AG20443 (cell line): ENCODE results near the gene CLK3.
"Not testable (repeated sequence)": the region's sequence is repeated elsewhere in the genome, so short reads cannot be mapped to it uniquely, and the experiment has no call there.

Experiments used
- DNase-seq: peaks from one replicate; pipeline ENCODE4 v3.0.0; 2012; ENCODE audit warnings: low spot score, mixed read lengths

Gene CLK3

DNA sequence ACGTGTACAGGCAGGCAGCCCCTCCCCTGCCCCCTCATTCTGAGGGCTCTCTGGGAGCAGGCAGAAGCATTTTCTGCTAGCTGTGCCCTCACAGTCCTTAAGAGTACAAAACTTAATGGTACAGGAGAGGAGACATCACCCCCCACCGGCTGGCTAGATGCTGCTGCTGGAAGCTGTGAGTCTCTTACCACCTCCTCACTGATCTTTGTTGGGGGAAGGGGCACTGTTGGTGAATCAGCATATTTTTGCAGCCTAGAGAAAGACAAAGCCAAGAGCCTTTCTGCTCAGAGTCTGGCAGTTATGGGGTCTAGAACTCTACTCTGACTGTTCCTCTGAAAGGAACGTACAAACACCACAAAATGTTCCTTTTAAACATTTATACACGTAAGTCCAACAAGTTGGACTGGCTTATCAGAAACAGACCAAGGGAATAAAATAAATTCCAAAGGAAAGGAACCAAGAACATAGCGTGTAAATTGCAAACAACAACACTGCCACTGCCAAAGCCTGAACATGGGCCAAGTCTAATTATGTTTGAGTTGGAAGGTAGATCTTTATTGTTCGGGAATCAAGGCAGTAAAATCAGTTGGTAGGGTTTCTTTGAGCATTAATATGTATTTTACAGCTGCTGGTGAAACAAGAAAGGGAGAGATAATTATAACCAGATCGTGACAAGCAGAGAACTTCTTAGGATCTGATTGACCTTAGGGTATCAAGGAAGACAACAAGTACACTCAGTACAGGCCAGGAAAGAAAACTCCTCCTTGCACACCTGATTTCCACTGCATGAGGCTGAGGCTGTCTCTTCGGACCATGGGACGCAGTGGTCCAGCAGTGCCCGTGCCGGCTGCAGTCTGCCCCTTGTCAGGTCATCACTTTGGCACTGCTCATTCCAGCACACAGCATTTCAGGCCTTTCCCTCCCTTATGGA lies 27.4 kb downstream of the CLK3 start:
- DNase-seq: no peak

DNA sequence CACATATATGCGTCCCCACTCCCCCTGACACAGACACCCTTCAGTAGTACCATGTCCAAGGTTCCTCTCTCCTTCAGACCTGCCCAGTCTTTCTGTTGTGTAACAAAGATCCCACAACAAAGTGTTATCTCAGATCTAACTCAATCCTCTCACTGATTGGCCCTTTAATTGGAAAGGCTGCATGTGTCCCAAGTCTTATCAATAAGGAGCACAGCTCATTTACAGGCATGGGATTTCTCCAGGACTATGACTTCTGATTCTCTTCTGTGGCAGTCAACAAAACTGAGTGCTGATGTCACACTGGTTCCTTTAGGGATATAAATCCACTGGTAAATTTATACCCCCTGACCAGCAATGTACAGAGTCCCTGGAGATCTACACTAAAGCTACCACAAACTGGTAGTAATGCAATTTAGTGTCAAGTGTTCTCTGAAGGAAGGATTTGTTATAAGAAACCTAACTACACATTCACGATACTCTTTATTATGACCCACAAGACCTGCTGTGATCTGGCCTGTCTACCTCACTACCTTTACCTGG lies 28.1 kb downstream of the CLK3 start:
- DNase-seq: no peak

DNA sequence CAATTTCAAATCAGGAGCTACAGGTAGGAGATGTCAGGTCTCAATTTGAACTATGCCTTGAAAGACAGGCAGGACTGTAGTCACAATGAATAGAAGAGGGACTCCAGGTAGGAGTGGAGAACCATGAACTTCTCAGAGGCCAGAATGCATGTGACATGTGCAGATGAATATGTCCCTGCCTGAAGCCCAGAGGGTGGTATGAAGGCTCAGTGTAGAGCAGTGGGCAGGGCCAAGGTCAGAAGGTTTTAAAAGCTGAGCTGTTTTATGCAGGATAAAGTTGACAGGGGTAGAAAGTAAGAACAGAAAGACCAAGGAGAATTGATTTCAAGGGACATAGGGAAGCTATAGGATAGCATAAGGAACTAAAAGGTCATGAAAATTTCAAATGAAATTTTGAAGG lies 30.8 kb downstream of the CLK3 start:
- no peak for DNase-seq

DNA sequence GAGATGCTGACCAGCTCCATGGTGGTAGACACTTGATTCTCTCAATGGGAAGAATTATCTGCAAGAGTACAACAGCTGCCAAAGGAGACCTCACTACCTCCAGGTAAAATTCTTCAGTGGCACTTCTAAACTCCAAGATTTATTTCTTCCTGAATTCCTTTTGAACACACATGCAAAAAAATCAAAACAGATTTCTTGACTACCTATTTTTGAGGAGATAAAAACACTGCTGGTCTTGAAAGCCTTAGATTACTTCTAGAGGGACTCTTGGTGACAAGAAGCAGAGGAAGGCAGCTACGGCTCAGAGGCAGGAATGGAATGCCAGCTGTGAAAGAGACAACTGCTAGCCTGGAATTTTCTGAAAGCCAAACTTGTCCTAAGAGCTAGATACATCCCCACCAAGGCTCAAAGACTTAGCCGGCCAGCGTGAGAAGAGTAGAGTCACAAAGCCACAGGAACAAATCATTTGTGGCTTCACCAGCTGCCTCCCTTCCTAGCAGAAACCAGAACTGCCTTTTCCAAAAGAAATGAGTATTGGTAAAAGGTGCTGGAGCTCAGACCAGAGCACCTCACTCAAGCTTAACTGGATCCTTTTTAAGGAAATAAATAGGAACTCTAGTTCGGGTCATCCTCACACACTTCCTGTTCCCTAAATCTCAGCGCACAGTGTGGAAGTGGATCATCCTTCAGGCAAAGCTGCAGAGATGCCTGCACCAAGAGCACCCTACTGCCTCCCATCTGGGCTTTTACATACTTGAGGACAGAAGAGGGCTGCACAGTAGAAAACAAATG lies 32.6 kb downstream of the CLK3 start:
- DNase-seq: no peak

DNA sequence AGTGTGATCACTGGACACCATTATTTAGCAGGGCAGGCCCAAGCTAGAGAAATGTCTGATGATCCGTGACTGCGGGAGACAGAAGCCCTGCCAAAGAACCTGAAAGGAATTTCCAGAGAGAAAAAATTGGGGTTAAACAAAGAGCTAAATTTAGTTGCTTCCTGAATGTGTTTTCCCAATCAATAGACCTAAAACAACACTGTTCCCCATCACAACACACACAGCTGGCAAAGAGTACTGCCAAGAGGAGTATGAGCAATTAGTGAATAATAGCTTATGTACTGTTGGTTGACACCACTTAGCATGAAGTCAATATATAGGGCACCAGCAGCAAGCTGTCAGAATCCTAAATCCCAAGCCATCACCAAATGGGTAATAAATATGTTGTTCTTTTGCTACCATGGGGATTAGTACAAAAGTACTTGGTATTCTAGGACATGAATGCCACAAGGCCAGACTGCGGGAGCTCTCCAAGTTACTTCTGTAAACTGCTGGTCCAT lies 35.7 kb downstream of the CLK3 start:
- DNase-seq: no peak

DNA sequence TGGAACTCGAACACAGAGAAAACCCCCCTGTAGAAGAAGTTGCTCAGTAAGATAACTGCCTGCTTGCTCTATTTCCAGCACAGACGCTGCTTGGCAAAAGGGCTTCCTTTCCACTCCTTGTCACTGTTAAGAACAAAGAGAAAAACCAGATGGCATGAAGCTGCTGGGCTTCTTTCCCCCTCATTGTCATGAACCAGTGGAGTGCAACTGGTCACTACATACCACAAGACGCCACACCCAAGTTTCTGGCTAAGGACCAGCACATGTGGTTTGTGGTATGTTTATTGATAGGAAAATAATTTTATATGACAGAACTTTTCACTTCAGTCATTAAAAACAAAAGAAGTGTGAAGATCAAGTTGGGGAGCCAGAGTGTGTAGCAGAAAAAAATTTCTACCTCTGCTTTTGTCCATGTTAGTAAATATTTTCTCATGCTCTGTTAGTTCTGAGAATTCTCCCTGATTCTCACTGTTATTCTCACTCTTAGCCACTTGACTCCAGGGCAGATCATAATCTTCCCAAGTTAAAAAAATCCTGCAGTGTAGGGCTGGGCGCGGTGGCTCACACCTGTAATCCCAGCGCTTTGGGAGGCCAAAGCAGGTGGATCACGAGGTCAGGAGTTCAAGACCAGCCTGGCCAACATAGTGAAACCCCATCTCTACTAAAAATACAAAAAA lies 37.9 kb downstream of the CLK3 start:
- DNase-seq: peak; percentile 91

DNA sequence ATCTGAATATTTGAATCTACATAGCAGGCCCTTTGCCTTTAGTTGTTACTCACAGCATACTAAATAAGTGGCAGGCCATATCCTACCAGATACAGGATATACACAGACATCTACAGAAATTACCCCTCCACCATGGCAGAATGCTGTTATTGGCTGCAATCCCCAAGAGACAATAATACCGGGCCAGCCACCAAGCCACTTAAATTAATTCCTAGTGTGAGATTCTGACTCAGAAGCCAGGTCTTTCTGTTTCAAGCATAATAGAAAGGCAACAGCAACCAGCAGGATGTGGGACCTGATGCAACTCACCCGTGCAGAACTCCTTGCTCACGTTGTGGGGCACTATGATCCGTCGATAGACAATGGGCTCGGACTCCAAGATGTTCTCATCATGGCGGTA lies 39.8 kb downstream of the CLK3 start:
- no peak for DNase-seq

DNA sequence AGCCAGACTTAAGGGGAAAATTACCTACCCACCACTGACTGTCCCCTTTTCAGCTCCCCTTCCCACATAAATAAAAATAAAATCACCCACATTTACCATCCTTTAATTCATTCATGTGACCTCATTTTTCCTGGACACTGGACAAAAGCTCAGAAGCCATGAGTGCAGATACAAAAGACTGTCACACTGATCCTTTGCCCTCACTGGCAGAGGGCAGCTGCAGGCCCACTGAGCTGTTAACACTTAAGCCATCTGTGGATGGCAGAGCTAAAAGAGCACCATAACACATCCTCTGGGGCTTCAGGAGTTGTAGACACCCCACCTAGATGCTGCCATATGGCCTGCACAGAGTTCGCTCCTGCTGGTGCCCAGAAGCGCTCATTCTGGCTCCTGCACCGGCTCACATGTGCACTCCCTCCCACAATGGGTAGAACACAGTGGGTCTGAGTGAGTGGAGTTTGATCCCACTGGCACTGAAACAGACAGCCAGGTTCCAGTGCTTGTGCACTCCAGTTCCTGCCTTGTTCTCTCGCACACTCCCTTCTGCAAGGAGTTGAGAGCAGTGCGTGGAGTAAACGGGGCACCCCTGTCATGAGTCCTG lies 41.4 kb downstream of the CLK3 start:
- no peak for DNase-seq

DNA sequence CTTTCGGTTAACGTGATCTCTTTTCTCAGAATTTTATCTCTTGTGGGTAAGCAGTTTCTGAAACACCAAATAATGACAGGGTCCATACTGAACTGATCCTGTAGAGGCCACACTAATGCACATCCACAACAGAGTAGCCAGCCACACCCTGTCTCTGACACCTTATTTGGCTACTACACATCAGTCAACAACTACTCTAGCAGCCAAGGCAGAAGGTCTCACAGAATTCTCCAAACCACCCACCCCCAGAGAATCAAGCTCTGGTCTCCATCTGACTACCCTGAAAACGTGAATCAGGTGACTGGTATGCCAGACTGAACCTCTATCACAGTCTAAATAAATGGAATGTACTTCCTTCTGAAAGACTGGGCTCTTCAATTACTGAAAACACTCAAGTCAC lies 42.2 kb downstream of the CLK3 start:
- DNase-seq: peak; percentile 25

DNA sequence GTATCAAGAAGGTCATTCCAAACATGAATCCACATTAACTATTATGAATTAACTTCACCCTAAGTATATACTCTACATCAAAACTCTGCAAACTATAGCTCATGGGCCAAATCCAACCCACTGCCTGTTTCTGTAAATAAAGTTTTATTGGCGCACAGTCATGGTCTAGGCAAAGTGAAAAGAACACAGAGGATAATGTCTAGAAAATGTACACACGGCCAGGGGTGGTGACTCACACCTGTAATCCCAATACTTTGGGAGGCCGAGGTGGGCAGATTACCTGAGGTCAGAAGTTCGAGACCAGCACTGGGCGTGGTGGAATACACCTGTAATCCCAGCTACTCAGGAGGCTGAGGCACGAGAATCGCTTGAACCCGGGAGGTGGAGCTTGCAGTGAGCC lies 45.6 kb downstream of the CLK3 start:
- not testable (repeated sequence) for DNase-seq

DNA sequence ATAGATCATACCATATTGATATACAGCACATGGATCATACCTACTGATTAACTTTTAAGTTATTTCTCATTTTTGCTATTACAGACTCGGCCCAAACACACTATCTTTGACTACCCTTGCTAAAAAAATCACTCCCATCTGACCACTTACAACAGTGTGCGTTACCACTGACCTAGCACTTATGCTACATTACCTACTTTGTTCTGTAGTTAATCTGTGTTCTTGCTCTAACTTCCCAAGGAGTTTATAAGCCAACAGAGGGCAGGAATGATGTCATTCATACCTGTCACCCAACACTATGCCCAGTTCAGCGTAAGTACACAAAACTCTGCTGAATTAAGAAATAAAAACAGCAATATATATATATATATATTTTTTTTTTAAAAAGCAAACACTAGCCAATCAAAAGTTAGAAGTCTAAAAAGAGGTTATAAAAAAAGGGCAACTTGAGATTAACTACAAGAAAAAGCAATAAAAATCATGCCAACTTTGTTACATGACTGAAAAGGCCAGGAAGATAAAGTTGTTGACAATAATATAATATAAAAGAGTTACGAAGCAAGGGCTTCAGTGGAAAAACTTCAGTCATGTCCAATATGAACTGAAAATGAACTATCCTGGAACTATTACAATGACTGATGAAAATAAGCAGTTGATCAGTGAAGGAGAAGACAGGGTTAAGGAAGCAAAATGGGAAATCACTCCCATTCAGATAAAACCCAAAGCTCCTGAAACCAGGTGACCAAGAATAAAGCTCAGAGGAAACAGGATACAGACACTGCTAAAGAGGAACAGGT lies 46.6 kb downstream of the CLK3 start:
- DNase-seq: no peak

DNA sequence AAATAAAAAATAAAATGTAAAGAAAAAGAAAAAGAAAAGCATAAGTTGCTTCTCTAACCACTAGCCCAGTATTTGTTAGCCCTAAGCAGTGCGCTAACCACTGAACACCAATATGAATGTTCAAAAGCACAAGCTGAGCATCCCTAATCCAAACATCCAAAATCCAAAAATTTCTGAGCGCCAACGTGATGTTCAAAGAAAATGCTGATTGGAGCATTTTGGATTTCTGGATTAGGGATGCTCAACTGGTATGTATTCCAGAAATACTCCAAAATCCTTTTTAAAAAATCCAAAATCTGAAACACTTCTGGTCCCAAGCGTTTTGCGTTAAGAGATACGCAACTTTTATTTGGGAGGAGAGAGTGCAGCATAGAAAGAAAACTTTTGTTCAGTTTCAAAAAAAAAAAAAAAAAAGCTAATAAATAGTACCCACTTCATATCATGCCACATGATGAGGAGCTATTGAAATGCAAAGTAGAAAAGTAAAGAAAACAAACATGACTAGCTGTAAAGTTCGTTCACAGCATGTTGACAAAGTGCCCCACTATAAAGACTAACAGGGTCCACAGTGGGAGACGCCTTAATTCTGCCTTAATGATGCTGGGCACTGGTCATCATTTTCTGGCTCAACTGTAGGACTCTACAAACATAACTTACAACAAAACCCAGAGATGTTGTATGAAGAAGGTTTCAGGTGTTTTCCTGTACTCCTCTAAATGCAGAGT lies 47.8 kb downstream of the CLK3 start:
- no peak for DNase-seq

DNA sequence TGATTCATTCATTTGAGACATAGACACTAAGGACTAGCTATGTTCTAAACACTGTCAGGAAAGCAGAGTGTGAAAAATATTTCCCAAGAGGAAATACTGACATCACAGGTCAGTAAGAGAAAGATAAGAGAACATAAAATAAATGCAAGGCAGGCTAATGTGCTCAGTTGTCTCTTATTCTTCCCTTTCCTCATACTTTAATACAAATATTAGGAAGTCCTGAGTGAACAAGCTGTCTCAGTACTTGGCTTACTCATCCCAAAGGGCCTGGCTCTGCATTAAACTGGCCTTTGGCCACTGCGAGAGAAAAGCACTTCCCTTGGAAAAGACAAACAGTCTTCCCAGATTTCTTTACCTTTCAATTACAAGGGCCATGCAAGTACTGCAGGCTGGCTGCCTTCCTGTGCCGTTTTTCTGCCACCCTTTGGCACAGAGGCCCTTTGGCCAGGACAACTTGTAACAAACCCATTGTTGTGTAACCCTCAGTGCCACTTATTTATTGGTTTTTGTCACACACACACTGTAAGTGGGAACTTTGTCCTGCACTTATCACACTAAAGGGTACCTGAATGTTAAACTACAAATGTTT lies 48.5 kb downstream of the CLK3 start:
- peak; percentile 39 for DNase-seq

DNA sequence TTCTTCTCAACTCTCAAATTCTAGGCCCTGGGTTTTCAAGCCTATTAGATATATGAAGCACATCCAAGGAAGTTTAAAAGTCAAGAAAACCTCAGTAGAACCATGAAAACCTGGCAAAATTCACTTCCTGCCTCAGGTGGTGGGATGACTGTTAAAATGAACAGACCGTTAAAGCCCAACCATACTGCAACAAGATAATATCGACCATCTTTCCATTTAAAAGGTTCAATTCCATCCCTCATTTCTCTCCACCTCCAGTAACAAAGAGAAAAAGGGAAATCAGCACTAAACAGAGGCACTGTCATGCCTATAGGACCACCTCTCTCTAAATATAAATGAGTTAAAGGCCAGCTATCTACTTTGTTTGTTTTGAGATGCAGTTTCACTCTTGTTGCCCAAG lies 49.0 kb downstream of the CLK3 start:
- no peak for DNase-seq

DNA sequence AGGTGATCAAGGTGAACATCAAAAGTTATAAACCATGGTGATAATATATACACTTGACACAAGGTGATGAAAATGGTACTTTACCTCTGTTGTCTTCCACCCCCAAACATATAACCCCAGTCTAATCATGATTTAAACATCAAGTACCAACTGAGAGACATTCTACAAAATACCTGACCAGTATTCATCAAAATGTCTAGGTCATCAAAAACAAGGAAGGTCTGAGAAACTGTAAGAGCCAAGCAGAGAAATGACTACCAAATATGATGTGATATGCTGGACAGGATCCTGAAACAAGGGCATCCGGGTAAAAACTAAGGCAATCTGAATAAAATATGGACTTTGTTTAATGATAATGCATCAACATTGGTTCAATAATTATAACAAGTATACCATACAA lies 52.3 kb downstream of the CLK3 start:
- no peak for DNase-seq

DNA sequence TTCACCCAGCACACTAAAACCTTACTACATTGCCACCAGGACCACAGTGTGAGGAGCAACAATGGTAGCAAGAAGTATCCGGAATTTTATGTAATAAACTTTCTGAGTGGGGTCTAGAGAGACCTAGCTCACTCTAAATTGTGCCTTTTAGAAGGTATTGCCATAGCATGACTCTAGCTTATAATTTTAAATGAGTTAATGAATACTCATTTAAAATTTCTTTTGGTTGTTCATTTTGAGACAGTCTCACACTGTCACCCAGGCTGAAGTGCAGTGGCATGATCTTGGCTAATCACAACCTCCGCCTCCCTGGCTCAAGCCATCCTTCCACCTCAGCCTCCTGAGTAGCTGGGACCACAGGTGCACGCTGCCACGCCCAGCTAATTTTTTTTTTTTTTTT lies 54.0 kb downstream of the CLK3 start:
- DNase-seq: no peak

DNA sequence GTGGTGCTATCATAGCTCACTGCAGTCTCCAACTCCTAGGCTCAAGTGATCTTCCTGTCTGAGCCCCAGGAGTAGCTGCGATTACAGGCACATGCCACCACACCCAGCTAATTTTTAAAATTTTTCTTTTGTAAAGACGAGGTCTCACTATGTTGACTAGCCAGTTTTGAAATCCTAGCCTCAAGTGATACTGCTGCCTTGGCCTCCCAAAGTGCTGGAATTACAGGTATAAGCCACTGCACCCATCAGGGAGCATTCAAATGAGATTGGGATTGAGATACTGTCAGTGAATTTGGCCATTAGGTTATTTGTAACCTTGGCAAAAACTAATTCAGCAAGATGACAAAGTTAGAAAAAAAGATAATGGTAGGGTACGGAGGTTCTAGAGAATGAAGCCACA lies 58.5 kb downstream of the CLK3 start:
- DNase-seq: no peak

DNA sequence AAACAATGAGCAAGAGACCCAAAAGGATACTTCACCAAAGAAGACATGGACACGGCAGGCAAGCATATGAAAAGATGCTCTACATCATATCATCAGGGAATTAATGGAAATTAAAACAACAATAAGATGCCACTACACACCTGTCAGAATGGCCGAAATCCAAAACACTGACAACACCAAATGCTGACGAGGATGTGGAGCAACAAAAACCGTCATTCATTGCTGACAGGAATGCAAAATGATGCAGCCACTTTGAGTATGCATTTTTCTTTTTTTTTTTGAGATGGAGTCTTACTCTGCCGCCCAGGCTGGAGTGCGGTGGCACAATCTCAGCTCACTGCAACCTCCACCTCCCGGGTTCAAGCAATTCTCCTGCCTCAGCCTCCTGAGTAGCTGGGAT lies 61.2 kb downstream of the CLK3 start:
- no peak for DNase-seq
